Colon (tissue), 2 donors: Measurements from ENCODE around the gene ETDA.
"Not testable (repeated sequence)": the region's sequence is repeated elsewhere in the genome, so short reads cannot be mapped to it uniquely, and the experiment has no call there.

Experiments
- FAIRE-seq: peaks from 2 replicates; lab custom pipeline; 2012; peaks lifted over from hg19 to GRCh38; lab: Jason Lieb, UNC
- donor health status: control.
- donor health status: control.

The ETDA gene

GRCh38 chrX:135252011-135252518 lies at the start of gene ETDA:
Gene ETDA (plus strand): TSS chrX:135252061. CDS start chrX:135253277, 1,216 bp downstream.
- FAIRE-seq = not testable (repeated sequence)

GRCh38 chrX:135206427-135206826 lies 45.4 kb upstream of the ETDA start:
- not testable (repeated sequence) for FAIRE-seq

- no peak for FAIRE-seq
Observed at GRCh38 chrX:135213200-135213844, 38.5 kb upstream of the ETDA start.

GRCh38 chrX:135245989-135246388 lies 5.9 kb upstream of the ETDA start:
- not testable (repeated sequence) for FAIRE-seq

GRCh38 chrX:135256087-135256684 lies 4.3 kb downstream of the ETDA start:
- FAIRE-seq = not testable (repeated sequence)

- FAIRE-seq = no peak
Observed at GRCh38 chrX:135256923-135257322, 5.1 kb downstream of the ETDA start.

- no peak for FAIRE-seq
Observed at GRCh38 chrX:135257469-135257868, 5.6 kb downstream of the ETDA start.

- FAIRE-seq = not testable (repeated sequence)
Observed at GRCh38 chrX:135260976-135261375, 9.1 kb downstream of the ETDA start.

DNA sequence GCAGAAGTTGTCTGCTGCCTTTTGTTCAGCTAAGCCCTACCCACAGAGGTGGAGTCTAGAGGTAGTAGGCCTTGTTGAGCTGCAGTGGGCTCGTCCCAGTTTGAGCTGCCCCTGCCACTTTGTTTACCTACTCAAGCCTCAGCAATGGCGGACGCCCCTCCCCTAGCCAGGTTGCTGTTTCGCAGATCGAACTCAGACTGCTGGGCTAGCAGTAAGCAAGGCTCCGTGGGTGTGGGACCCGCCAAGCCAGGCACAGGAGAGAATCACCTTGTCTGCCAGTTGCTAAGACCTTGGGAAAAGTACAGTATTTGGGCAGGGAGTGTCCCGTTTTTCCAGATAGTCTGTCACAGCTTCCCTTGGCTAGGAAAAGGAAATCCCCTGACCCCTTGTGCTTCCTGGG lies 11.5 kb downstream of the ETDA start:
- FAIRE-seq = not testable (repeated sequence)

DNA sequence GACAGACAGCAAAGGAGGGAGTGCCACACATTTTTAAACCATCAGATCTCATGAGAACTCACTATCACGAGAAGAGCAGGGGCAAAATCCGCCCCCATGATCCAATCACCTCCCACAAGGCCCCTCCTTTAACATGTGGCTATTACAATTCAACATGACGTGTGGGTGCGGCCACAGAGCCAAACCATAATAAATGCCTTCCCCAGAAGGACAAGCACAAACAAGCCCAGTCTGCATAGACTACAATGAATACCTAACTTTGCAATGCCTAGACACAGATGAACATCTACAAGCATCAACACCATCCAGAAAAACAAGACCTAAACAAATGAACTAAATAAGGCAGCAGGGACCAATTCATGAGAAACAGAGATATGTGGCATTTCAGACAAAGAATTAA lies 12.3 kb downstream of the ETDA start:
- FAIRE-seq = no peak

DNA sequence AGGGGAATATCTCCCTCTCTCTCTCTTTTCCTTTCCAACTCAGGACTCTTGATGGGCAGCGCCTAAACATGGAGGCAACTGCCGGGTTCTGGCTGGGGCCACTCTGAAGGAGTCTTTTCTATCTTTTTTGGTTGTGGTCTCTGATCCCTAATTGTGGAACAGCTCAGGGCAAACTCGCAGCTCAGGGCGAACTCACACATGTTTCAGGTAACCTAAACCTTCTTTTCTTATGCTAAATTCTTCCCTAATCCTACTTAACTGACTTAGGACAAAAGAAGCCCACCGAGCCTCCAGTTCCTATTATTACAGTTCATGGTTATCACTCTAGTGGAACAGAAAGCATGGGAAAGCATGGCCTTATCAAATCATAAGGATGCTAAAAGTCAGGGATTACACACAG lies 21.3 kb downstream of the ETDA start:
- FAIRE-seq = no peak

- FAIRE-seq = no peak
Observed at GRCh38 chrX:135275973-135276372, 24.1 kb downstream of the ETDA start.

- FAIRE-seq = no peak
Observed at GRCh38 chrX:135287266-135287823, 35.5 kb downstream of the ETDA start.

- no peak for FAIRE-seq
Observed at GRCh38 chrX:135295238-135295943, 43.5 kb downstream of the ETDA start.

- no peak for FAIRE-seq
Observed at GRCh38 chrX:135295944-135296305, 44.1 kb downstream of the ETDA start.

GRCh38 chrX:135302269-135302873 lies 50.5 kb downstream of the ETDA start:
- no peak for FAIRE-seq
